Tibial artery (tissue), 4 donors: ENCODE measurements around the gene ALDOB.
A peak's percentile ranks its signal among the peaks of the same experiment; 100 is the strongest.
"Not testable (repeated sequence)": the region's sequence is repeated elsewhere in the genome, so short reads cannot be mapped to it uniquely, and the experiment has no call there.

Experiments
- DNase-seq, 2 donors: peaks; one replicate each; pipeline ENCODE4 v3.0.0-alpha.2; 2019
- H3K27ac ChIP-seq, 2 donors: fragments of 200-600 bp; sonication (generic) in 1 of 2; 1 replicate in 1 of 2; 2 replicates in 1 of 2; pipeline ENCODE4 v1.5.1; 2018 to 2019; ENCODE audit warnings: mild to moderate bottlenecking in 1 of 2
- H3K27me3 ChIP-seq, 2 donors: fragments of 200-600 bp; sonication (generic) in 1 of 2; one replicate each; pipeline versions ENCODE4 v1.5.1 to v1.6.0; 2016 to 2019
- H3K36me3 ChIP-seq, 3 donors: fragments of 200-600 bp; sonication (generic) in 2 of 3; one replicate each; pipeline ENCODE4 v1.5.1; 2016 to 2019; ENCODE audit warnings: mild to moderate bottlenecking in 2 of 3
- H3K4me1 ChIP-seq, 4 donors: fragments of 200-600 bp; sonication (generic) in 2 of 4; 1 replicate in 3 of 4; 2 replicates in 1 of 4; pipeline ENCODE4 v1.5.1; 2016 to 2019
- H3K4me3 ChIP-seq, 2 donors: fragments of 200-600 bp; sonication (generic) in 1 of 2; 1 replicate in 1 of 2; 2 replicates in 1 of 2; pipeline ENCODE4 v1.5.1; 2018 to 2019; ENCODE audit warnings: mild to moderate bottlenecking in 2 of 2
- H3K9me3 ChIP-seq, 3 donors: fragments of 200-600 bp; sonication (generic) in 1 of 3; one replicate each; pipeline ENCODE4 v1.5.1; 2016 to 2019
- CTCF ChIP-seq, 2 experiments: fragments of 200-600 bp in 1 of 2; fragments of 450-650 bp in 1 of 2; IDR thresholded peaks; one replicate each; pipeline ENCODE4 v1.5.1; 2017 to 2019; ENCODE audit warnings: antibody characterized with exemption in 2 of 2, mild to moderate bottlenecking in 1 of 2, moderate library complexity in 1 of 2
- intact Hi-C: fragments of 100-400 bp; cut with DNase I; formaldehyde crosslinking; loops from one replicate; pipeline ENCODE4 v1.15.0; 2023; ENCODE audit warnings: low total_unique reads

Gene ALDOB

DNA sequence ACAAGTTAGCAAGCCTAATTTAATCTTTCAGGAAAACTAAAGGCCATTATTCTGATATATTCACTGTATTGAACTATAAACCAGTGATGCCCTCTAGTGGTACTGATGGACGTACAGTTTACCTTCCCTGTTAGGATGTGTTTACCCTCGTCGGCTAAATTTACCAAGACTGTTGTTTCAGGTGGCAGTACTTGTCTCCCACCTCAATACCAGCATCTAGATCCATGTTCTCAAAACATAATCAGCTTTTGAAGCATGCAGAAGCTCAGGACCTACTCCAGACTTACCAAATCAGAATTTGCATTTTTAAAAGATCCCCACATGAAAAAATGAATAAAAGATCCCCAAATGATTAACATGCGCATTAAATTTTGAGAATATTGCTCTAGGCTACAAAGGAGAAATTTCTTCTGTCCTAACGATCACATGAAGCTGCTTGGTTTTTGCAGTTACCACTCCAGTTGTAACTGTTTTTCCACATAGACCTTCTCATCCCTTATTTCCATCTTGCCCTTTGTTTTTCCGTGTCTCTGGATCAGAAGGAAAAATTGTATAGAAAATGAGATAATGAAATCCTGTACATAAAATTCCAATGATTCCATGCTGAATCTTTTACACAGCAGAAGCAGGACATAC, 47.6 kb downstream of the ALDOB start:
- Histone ChIP-seq H3K4me1 (no peaks in the 10 kb centered on the region), H3K27me3 (no peaks in the 10 kb centered on the region), H3K36me3 (peaks cover 17 to 32% (median 26%) of the 10 kb centered on the region in 3 donors), H3K4me3 (no peak overlapping the region), H3K27ac (no peak overlapping the region), H3K9me3 (peaks cover 0 to 7% (median 7%) of the 10 kb centered on the region in 3 donors)
- intact Hi-C loops = no loop called here
- no peak for DNase-seq
- TF ChIP-seq CTCF (IDR thresholded peaks at IDR 0.05) = peak in 1 of 2 experiments; percentile 24

DNA sequence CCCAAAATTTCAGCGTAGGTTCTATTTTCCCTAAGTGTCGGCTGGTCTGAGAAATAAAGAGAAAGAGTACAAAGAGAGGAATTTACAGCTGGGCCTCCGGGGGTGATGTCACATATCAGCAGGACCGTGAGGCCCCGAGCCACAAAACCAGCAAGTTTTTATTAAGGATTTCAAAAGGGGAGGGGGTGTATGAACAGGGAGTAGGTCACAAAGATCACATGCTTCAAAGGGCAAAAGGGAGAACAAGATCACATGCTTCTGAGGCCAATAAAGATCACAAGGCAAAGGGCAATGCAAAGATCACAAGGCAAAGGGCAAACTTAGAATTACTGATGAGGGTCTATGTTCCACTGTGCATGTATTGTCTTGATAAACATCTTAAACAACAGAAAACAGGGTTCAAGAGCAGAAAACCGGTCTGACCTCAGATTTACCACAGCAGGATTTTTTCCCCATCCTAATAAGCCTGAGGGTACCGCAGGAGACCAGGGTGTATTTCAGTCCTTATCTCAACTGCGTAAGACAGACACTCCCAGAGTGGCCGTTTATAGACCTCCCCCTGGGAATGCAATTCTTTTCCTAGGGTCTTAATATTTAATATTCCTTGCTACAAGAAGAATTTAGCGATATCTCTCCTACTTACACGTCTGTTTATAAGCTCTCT, 50.6 kb downstream of the ALDOB start, which contains the start of gene BAAT:
Gene BAAT (minus strand): TSS at position 134 of the 664 bp plus-strand sequence. CDS start 13,602 bp downstream, outside the sequence.
- H3K4me3 ChIP-seq, H3K9me3 ChIP-seq, DNase-seq, intact Hi-C loops, H3K27ac ChIP-seq, H3K27me3 ChIP-seq, H3K4me1 ChIP-seq: not testable (repeated sequence)
- H3K36me3 ChIP-seq = peaks cover 10 to 19% (median 18%) of the 10 kb centered on the region in 3 donors

DNA sequence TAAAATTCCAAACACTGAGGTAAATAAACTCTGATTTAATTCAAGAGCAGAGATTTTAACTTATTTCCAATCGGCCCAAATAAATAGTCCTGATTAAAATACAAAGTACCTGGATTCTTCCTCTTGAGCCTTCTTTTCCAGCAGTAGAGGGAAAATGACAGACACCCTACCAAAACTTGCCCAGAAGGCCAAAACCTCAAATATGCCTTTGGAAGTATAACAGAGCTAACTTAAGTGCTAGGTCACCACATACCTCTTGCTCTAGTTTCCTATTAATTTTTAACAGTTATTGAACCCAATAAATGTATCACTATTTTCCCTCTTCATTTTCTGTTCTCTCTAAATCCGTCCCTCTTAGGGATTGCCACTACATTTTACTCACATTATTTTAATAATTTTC, 52.2 kb downstream of the ALDOB start:
- no peak for DNase-seq
- no peak for TF ChIP-seq CTCF (IDR thresholded peaks at IDR 0.05)
- H3K36me3 ChIP-seq = peaks cover 0 to 6% (median 3%) of the 10 kb centered on the region in 3 donors
- H3K4me1 ChIP-seq = no peaks in the 10 kb centered on the region
- peaks cover 0 to 7% (median 7%) of the 10 kb centered on the region in 3 donors for H3K9me3 ChIP-seq
- H3K27ac ChIP-seq = no peak overlapping the region
- H3K4me3 ChIP-seq = no peak overlapping the region
- no peaks in the 10 kb centered on the region for H3K27me3 ChIP-seq
- intact Hi-C loops = no loop called here

- no peaks in the 10 kb centered on the region for H3K27me3 ChIP-seq
- no peak for DNase-seq
- H3K9me3 ChIP-seq = peaks cover 0 to 7% (median 7%) of the 10 kb centered on the region in 3 donors
- no peak overlapping the region for H3K27ac ChIP-seq
- no peak for TF ChIP-seq CTCF (IDR thresholded peaks at IDR 0.05)
- no peak overlapping the region for H3K4me3 ChIP-seq
- no peaks in the 10 kb centered on the region for H3K4me1 ChIP-seq
- intact Hi-C loops = no loop called here
- no peaks in the 10 kb centered on the region for H3K36me3 ChIP-seq
These were observed 53.7 kb downstream of the ALDOB start for GRCh38 chr9:101381833-101382342.

- no peak for DNase-seq
- H3K36me3 ChIP-seq = no peaks in the 10 kb centered on the region
- H3K4me1 ChIP-seq = no peaks in the 10 kb centered on the region
- intact Hi-C loops = no loop called here
- peaks cover 0 to 7% (median 7%) of the 10 kb centered on the region in 3 donors for H3K9me3 ChIP-seq
- H3K4me3 ChIP-seq = no peak overlapping the region
- H3K27ac ChIP-seq = no peak overlapping the region
- TF ChIP-seq CTCF (IDR thresholded peaks at IDR 0.05) = no peak
- H3K27me3 ChIP-seq = no peaks in the 10 kb centered on the region
These were observed 54.5 kb downstream of the ALDOB start for GRCh38 chr9:101381118-101381517.

- no peak for TF ChIP-seq CTCF (IDR thresholded peaks at IDR 0.05)
- H3K27ac ChIP-seq = no peak overlapping the region
- no peak overlapping the region for H3K4me3 ChIP-seq
- no peaks in the 10 kb centered on the region for H3K36me3 ChIP-seq
- no peak for DNase-seq
- intact Hi-C loops = no loop called here
- H3K9me3 ChIP-seq = peaks cover 0 to 7% (median 6%) of the 10 kb centered on the region in 3 donors
- H3K27me3 ChIP-seq = no peaks in the 10 kb centered on the region
- no peaks in the 10 kb centered on the region for H3K4me1 ChIP-seq
These were observed 55.3 kb downstream of the ALDOB start for GRCh38 chr9:101380295-101380694.
